ENCODE data around the gene UBAC2.
"Not testable (repeated sequence)": the region's sequence is repeated elsewhere in the genome, so short reads cannot be mapped to it uniquely, and the experiment has no call there.

The UBAC2 gene

GRCh38 chr13:99404005-99404755 lies 203.5 kb downstream of the UBAC2 start:
- FAIRE-seq (no peak), DNase-seq (ENCODE audit: insufficient read length, low spot score) (no peak)
- TF ChIP-seq POLR2AphosphoS5 (IDR thresholded peaks at IDR 0.05; ENCODE audit: low read depth, low read length) (no peak), TAF1 (IDR thresholded peaks at IDR 0.05; ENCODE audit: low read depth, low read length) (no peak), SPI1 (IDR thresholded peaks at IDR 0.05; ENCODE audit: low read depth, low read length) (no peak), POLR2A (IDR thresholded peaks at IDR 0.05; ENCODE audit: low read depth, low read length) (no peak), PAX5 (IDR thresholded peaks at IDR 0.05; ENCODE audit: insufficient read depth, low read length, severe bottlenecking) (no peak), POU2F2 (IDR thresholded peaks at IDR 0.05; ENCODE audit: low read depth, low read length) (no peak)

GRCh38 chr13:99405966-99406365 lies 205.3 kb downstream of the UBAC2 start:
- TF ChIP-seq POU2F2 (IDR thresholded peaks at IDR 0.05; ENCODE audit: low read depth, low read length) (no peak), SPI1 (IDR thresholded peaks at IDR 0.05; ENCODE audit: low read depth, low read length) (no peak), PAX5 (IDR thresholded peaks at IDR 0.05; ENCODE audit: insufficient read depth, low read length, severe bottlenecking) (no peak), POLR2A (IDR thresholded peaks at IDR 0.05; ENCODE audit: low read depth, low read length) (no peak), TAF1 (IDR thresholded peaks at IDR 0.05; ENCODE audit: low read depth, low read length) (no peak), POLR2AphosphoS5 (IDR thresholded peaks at IDR 0.05; ENCODE audit: low read depth, low read length) (no peak)
- DNase-seq (ENCODE audit: insufficient read length, low spot score) (no peak), FAIRE-seq (no peak)

GRCh38 chr13:99406799-99407201 lies 206.1 kb downstream of the UBAC2 start:
- no peak for DNase-seq (ENCODE audit: insufficient read length, low spot score)
- TF ChIP-seq SPI1 (IDR thresholded peaks at IDR 0.05; ENCODE audit: low read depth, low read length) (no peak), POU2F2 (IDR thresholded peaks at IDR 0.05; ENCODE audit: low read depth, low read length) (no peak), POLR2A (IDR thresholded peaks at IDR 0.05; ENCODE audit: low read depth, low read length) (no peak), POLR2AphosphoS5 (IDR thresholded peaks at IDR 0.05; ENCODE audit: low read depth, low read length) (no peak), TAF1 (IDR thresholded peaks at IDR 0.05; ENCODE audit: low read depth, low read length) (no peak), PAX5 (IDR thresholded peaks at IDR 0.05; ENCODE audit: insufficient read depth, low read length, severe bottlenecking) (no peak)
- no peak for FAIRE-seq

- DNase-seq (ENCODE audit: insufficient read length, low spot score) (no peak), FAIRE-seq (no peak)
- no peak for TF ChIP-seq TAF1 (IDR thresholded peaks at IDR 0.05; ENCODE audit: low read depth, low read length)
- TF ChIP-seq PAX5 (IDR thresholded peaks at IDR 0.05; ENCODE audit: insufficient read depth, low read length, severe bottlenecking): no peak
- no peak for TF ChIP-seq POLR2AphosphoS5 (IDR thresholded peaks at IDR 0.05; ENCODE audit: low read depth, low read length)
- no peak for TF ChIP-seq SPI1 (IDR thresholded peaks at IDR 0.05; ENCODE audit: low read depth, low read length)
- TF ChIP-seq POU2F2 (IDR thresholded peaks at IDR 0.05; ENCODE audit: low read depth, low read length): no peak
These were observed 207.4 kb downstream of the UBAC2 start for GRCh38 chr13:99407906-99408702.

GRCh38 chr13:99408703-99409000 lies 208.0 kb downstream of the UBAC2 start:
- DNase-seq (ENCODE audit: insufficient read length, low spot score): no peak

GRCh38 chr13:99409461-99410083 lies 208.9 kb downstream of the UBAC2 start:
- FAIRE-seq; DNase-seq (ENCODE audit: insufficient read length, low spot score): not testable (repeated sequence)

More at GRCh38 chr13:99408703-99409000, 208.0 kb downstream of the UBAC2 start:
- FAIRE-seq: peak; percentile 20
- TF ChIP-seq PAX5 (IDR thresholded peaks at IDR 0.05; ENCODE audit: insufficient read depth, low read length, severe bottlenecking) (no peak), TAF1 (IDR thresholded peaks at IDR 0.05; ENCODE audit: low read depth, low read length) (no peak), POLR2A (IDR thresholded peaks at IDR 0.05; ENCODE audit: low read depth, low read length) (no peak), POLR2AphosphoS5 (IDR thresholded peaks at IDR 0.05; ENCODE audit: low read depth, low read length) (no peak), POU2F2 (IDR thresholded peaks at IDR 0.05; ENCODE audit: low read depth, low read length) (no peak)

GRCh38 chr13:99410646-99411475 lies 210.2 kb downstream of the UBAC2 start:
- not testable (repeated sequence) for DNase-seq (ENCODE audit: insufficient read length, low spot score)
- peak; percentile 90 for FAIRE-seq

GRCh38 chr13:99412856-99413255 lies 212.2 kb downstream of the UBAC2 start:
- DNase-seq (ENCODE audit: insufficient read length, low spot score) (no peak), FAIRE-seq (no peak)
- TF ChIP-seq SPI1 (IDR thresholded peaks at IDR 0.05; ENCODE audit: low read depth, low read length): no peak
- no peak for TF ChIP-seq POU2F2 (IDR thresholded peaks at IDR 0.05; ENCODE audit: low read depth, low read length)
- TF ChIP-seq PAX5 (IDR thresholded peaks at IDR 0.05; ENCODE audit: insufficient read depth, low read length, severe bottlenecking): no peak
- no peak for TF ChIP-seq POLR2A (IDR thresholded peaks at IDR 0.05; ENCODE audit: low read depth, low read length)
- TF ChIP-seq TAF1 (IDR thresholded peaks at IDR 0.05; ENCODE audit: low read depth, low read length): no peak
- no peak for TF ChIP-seq POLR2AphosphoS5 (IDR thresholded peaks at IDR 0.05; ENCODE audit: low read depth, low read length)

More at GRCh38 chr13:99410646-99411475, 210.2 kb downstream of the UBAC2 start:
- TF ChIP-seq PAX5 (IDR thresholded peaks at IDR 0.05; ENCODE audit: insufficient read depth, low read length, severe bottlenecking): peak; percentile 67
